Measurements from ENCODE around the gene INTU.
"Not testable (repeated sequence)": the region's sequence is repeated elsewhere in the genome, so short reads cannot be mapped to it uniquely, and the experiment has no call there.

DNA sequence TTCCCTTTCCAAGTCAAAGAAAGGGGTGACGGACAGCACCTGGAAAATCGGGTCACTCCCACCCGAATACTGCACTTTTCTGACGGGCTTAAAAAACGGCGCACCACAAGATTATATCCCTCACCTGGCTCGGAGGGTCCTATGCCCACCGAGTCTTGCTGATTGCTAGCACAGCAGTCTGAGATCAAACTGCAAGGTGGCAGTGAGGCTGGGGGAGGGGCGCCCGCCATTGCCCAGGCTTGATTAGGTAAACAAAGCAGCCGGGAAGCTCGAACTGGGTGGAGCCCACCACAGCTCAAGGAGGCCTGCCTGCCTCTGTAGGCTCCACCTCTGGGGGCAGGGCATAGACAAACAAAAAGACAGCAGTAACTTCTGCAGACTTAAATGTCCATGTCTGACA, 43.6 kb upstream of the INTU start:
- TF ChIP-seq, protein P1, sequence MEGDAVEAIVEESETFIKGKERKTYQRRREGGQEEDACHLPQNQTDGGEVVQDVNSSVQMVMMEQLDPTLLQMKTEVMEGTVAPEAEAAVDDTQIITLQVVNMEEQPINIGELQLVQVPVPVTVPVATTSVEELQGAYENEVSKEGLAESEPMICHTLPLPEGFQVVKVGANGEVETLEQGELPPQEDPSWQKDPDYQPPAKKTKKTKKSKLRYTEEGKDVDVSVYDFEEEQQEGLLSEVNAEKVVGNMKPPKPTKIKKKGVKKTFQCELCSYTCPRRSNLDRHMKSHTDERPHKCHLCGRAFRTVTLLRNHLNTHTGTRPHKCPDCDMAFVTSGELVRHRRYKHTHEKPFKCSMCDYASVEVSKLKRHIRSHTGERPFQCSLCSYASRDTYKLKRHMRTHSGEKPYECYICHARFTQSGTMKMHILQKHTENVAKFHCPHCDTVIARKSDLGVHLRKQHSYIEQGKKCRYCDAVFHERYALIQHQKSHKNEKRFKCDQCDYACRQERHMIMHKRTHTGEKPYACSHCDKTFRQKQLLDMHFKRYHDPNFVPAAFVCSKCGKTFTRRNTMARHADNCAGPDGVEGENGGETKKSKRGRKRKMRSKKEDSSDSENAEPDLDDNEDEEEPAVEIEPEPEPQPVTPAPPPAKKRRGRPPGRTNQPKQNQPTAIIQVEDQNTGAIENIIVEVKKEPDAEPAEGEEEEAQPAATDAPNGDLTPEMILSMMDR (conservative IDR thresholded peaks at IDR 0.05; ENCODE audit: low read depth, low read length) = not testable (repeated sequence)
- TF ChIP-seq EZH2 (IDR thresholded peaks at IDR 0.05; ENCODE audit: low read length, unreplicated experiment) = not testable (repeated sequence)

Data from PC-3 (cell line).